GM18505 (cell line): ENCODE results near the gene SORCS1.

Experiments used
- ATAC-seq: cut with Tn5 transposase; IDR thresholded peaks from one replicate; pipeline ENCODE4 v1.9.1; 2021; ENCODE audit not compliant: unreplicated experiment
- POLR2A ChIP-seq: IDR thresholded peaks from 4 replicates; pipeline ENCODE4 v1.6.1; 2011; ENCODE audit warnings: borderline replicate concordance; ENCODE audit not compliant: insufficient read depth, insufficient read length; ENCODE audit errors: extremely low read depth

Gene SORCS1

DNA sequence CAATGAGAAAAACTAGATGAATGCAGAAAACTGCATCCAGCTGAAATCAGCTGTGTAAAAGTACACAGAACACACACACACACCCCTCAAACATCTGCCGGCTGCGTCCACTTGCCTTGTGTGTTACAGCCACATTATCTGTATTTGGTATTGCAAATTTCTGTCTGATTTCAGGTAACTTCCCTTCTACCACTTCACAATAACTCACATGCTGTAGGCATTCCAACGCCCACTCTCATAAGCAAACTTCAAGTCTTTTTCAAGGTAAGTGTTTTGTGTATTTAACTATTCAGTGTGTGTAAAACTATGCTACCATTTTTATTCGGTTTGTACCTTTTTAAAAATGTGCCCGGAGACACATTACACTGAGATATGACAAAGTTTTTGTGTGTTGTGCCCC, 594.2 kb downstream of the SORCS1 start:
- TF ChIP-seq POLR2A: no peak
- no peak for ATAC-seq

- no peak for TF ChIP-seq POLR2A
- ATAC-seq: no peak
Measured at GRCh38 chr10:106567629-106568028, 596.9 kb downstream of the SORCS1 start.

GRCh38 chr10:106566873-106567272, 597.6 kb downstream of the SORCS1 start:
- TF ChIP-seq POLR2A: no peak
- ATAC-seq: no peak

- no peak for ATAC-seq
- no peak for TF ChIP-seq POLR2A
Measured at GRCh38 chr10:106565546-106565945, 599.0 kb downstream of the SORCS1 start.

GRCh38 chr10:106563384-106563783, 601.1 kb downstream of the SORCS1 start:
- ATAC-seq: no peak
- TF ChIP-seq POLR2A: no peak

DNA sequence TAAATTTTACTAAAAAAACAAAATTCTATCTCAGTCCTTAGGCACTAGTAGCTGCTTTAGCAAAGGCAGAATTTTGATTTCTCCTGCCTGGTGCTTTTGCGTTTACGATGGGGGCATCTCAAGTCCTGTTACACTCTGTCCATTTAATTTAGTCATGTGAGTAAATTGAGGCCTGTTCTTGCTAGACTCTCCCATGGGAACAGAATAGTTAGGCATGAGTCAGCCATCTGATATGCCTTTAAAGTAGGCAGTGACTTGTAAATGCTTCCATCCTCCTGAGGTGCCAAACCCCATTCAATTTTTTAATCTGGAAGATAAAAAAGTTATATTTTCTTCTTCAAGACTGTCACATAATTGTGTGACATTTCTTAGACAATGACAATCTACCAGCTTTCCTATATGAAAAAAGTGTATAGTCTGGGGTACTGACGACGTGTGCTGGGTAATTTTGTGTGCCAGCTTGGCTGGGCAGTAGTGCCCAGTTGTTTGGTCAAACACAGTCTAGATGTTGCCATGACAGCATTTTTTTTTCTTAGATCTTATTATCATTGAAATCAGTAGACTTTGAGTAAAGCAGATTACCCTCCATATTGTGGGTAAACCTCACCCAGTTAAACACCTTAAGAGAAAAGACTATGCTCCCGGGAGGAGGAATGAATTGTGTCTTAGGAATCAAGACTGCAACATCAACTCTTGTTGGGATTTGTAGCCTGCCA, 603.4 kb downstream of the SORCS1 start:
- TF ChIP-seq POLR2A: no peak
- no peak for ATAC-seq

- no peak for TF ChIP-seq POLR2A
- no peak for ATAC-seq
Measured at GRCh38 chr10:106559442-106559841, 605.1 kb downstream of the SORCS1 start.

DNA sequence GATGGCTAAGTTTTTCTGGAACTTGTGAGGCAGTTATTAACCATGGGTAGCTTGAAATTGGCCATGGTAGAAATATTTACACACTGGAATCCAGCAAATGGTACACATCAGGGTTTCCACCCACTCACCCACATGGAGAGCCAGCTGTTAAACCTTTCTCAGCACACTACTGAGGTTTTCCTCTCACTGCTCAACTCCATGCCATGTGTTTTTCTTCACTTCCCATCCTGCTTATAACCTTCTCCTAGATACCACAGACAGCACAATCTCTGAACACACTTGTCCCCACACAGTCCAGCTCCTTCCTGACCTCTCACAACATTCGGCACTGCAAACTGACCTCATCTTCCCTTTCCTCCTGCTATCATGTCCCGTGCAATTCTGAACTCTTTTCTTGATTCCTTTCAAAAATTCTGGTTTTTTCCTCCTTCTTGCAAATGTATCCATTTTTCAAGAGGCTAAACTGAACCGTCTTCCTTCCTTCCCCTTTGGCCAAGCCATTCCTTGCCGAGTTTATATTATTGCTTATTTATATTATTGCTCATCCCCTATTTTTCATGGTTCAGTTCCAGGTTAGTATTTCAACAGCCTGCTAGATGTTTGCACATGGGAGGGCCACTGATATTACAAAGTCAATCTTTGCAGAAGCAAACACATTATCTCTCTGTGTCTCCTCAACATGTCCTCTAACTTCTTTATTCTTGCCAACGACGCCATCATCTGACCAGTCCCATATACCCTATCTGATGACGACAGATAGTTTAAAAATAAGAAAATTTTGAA, 606.4 kb downstream of the SORCS1 start:
- ATAC-seq: no peak
- TF ChIP-seq POLR2A: no peak

DNA sequence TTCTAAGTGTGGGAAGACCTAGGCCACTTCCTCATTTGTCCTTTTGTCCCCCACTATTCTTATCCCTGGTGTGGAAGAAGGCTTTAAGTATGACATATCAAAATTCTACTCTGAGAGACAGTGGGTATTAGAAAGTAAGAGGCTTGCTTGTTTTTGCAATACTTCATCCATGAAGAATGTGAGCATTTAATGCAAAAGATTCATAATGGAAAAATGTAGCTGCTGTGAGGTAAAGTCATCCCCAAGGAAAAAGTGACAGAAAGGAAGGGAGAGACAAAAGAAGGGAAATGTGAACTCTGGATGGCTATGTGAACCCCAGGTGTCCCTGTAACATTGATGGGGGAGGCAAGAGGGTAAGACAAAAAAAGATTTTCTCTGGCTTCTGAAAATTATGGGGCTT, 607.5 kb downstream of the SORCS1 start:
- TF ChIP-seq POLR2A: no peak

GRCh38 chr10:106555599-106555998, 608.9 kb downstream of the SORCS1 start:
- no peak for ATAC-seq
- TF ChIP-seq POLR2A: no peak

More for the DNA sequence above, 607.5 kb downstream of the SORCS1 start:
- no peak for ATAC-seq

- TF ChIP-seq POLR2A: no peak
- no peak for ATAC-seq
Measured at GRCh38 chr10:106551501-106552062, 612.9 kb downstream of the SORCS1 start.

- no peak for TF ChIP-seq POLR2A
- ATAC-seq: no peak
Measured at GRCh38 chr10:106548832-106549231, 615.7 kb downstream of the SORCS1 start.

DNA sequence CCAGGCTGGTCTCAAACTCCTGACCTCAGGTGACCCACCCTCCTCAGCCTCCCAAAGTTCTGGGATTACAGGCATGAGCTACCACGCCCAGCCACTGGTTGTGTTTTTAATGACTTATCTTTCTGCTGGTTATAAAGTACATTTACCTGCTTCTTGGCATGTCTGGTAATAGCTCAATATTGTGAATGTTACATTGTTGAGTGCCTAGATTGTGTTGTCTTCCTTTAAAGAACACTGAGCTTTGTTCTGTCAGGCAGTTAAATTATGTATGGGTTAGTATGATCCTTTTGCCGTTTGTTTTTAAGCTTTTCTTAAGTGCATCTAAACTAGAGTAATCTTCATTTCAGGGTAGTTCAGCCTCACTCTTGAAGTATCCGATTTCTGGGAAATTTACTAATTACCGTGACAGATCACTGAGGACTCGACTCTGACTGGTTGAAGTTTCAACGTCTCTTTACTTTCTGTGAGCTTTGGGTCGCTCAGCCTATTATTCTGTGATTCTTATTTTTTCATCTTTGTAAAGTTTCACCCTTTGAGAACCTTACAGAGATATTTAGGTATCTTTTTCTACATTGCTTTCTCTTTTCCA, 617.4 kb downstream of the SORCS1 start:
- no peak for TF ChIP-seq POLR2A
- no peak for ATAC-seq

DNA sequence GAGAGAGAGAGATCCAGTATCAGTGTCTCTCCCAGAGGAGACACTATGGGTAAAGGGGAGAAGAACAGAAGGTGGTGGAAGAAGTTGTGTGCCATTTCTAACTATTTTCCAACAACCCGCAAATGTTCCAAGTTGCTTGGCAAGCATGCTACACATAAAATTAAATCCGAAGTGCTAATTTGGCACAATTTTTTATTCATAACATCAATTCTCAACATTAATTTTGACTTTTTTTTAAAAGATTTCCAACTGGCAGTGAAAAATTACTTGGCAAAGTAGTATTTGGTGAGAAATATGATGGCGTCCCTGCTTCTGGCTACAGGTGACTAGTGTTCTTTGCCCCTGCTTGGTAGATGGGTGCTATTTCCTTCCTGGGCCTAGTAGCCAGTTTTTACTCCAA, 622.0 kb downstream of the SORCS1 start:
- no peak for ATAC-seq
- TF ChIP-seq POLR2A: no peak

DNA sequence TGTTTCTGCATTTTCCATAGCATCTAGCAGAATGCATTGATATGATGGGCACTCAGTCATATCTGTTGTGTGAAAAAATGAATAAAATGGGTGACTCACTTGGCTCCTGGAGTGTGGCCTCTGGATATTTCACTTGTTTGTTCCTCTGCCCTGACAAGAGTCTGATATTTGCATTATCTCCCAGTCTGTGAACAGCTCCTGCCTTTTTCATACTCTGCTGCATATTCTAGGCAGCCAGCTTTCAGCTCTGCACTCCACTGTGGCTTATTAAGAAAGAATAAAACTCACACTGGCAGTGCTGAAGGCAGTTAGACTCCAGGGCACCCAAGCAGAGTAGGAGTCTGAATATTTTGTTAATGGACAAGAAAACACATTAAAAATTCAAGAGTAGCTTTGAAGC, 623.9 kb downstream of the SORCS1 start:
- no peak for TF ChIP-seq POLR2A
- no peak for ATAC-seq

DNA sequence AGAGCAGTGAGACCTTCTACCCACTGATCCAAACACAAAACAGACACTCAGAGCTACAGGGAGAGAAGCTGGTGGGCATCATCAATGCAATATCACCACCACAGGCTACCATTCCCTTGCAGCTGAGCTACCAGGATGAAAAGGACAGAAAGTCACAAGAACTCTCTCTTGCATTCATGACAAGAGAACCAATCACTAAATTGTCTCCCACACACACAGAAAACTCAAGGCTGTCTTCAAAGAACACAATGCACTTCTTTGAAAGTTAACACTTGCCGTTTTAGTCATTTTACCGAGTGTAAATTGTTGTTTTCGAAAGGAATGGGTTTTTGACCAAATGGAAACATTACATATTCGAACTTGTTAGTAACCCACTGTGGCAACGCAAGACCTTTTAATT, 626.6 kb downstream of the SORCS1 start:
- no peak for TF ChIP-seq POLR2A
- ATAC-seq: no peak
